Islet of Langerhans (tissue), 1 donor: Measurements from ENCODE around the gene PCDHGB4.
"Not testable (repeated sequence)": the region's sequence is repeated elsewhere in the genome, so short reads cannot be mapped to it uniquely, and the experiment has no call there.

Experiments used
- FAIRE-seq: peaks from one replicate; lab custom pipeline; 2011; peaks lifted over from hg19 to GRCh38; lab: Jason Lieb, UNC

The PCDHGB4 gene

DNA sequence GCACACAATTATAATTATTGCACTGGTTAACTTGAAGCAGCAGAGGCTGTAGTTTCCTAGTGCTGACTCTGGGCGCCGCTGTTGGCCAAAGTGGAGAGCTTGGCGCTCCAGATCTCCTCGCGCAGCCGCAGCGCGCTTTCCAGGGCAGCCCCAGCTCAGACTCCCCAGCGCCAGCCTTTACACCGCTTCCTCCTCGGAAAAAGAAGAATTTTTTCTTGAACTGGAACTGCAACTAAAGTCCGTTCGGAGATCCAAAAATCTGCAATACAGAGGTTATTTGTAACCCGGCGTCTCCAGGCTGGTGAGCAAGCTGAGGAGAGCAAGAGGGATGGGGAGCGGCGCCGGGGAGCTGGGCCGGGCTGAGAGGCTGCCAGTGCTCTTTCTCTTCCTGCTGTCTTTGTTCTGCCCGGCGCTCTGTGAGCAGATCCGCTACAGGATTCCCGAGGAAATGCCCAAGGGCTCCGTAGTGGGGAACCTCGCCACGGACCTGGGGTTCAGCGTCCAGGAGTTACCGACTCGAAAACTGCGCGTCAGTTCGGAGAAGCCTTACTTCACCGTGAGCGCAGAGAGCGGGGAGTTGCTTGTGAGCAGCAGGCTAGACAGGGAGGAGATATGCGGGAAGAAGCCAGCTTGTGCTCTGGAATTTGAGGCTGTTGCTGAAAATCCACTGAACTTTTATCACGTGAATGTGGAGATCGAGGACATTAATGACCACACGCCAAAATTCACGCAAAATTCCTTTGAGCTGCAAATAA lies at the start of gene PCDHGB4:
Gene PCDHGB4, plus strand, starts transcription at position 142 of the 755 bp plus-strand sequence. Its CDS starts 187 bp downstream, at position 329.
- not testable (repeated sequence) for FAIRE-seq

DNA sequence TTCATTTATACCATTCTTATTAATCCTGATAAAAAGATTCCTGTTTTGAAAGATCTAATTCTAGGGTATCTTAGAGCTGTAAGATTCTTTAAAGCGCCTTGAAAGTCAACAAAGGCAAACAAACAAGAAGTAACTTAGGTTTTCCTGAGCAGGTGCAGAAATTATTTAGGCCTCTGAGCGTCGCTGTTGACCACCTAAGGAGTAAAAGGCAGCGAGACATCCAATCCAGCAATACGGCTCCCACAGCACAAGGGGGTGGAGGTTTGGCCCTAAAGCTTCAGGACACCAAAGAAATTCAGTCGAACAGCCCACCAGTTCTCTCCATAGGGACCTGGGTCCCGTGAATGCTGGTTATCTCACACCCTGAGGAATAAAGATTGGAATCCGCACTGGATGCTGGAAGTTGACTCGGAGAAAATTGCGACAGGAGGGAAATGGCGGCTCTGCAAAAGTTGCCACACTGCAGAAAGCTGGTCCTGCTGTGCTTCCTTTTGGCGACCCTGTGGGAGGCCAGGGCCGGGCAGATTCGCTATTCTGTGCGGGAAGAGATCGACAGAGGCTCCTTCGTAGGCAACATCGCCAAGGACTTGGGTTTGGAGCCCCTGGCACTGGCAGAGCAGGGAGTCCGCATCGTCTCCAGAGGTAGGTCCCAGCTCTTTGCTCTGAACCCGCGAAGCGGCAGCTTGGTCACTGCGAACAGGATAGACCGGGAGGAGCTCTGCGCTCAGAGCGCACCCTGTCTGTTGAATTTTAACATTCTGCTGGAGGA lies 48.8 kb upstream of the PCDHGB4 start, which contains the start of gene PCDHGA2:
Gene PCDHGA2, plus strand, starts transcription at position 223 of the 769 bp plus-strand sequence.
- FAIRE-seq = no peak

DNA sequence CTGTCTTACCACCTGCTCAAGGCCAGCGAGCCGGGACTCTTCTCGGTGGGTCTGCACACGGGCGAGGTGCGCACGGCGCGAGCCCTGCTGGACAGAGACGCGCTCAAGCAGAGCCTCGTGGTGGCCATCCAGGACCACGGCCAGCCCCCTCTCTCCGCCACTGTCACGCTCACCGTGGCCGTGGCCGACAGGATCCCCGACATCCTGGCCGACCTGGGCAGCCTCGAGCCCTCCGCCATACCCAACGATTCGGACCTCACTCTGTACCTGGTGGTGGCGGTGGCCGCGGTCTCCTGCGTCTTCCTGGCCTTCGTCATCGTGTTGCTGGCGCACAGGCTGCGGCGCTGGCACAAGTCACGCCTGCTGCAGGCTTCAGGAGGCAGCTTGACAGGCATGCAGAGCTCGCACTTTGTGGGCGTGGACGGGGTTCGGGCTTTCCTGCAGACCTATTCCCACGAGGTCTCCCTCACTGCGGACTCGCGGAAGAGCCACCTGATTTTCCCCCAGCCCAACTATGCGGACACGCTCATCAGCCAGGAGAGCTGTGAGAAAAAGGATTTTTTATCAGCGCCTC lies 46.6 kb upstream of the PCDHGB4 start:
- not testable (repeated sequence) for FAIRE-seq

DNA sequence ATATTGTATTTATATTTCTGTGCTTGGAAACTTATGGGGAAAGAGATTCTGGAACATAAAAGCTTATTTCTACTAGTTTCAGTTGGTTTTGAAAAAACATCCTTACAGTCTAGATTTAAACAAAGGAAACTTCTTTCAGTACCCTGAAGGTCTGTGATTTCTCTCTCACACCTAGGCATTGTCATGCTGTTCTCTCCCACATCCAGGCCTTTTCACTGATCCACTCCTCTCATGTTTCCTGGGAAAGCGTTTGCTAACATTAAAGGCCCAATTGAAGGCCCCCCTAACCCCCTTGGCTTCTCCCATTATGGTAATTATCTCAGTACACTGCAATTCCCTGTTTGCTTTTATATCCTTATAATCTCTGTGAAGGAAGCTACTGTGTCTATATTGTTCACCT lies 44.7 kb upstream of the PCDHGB4 start:
- no peak for FAIRE-seq

DNA sequence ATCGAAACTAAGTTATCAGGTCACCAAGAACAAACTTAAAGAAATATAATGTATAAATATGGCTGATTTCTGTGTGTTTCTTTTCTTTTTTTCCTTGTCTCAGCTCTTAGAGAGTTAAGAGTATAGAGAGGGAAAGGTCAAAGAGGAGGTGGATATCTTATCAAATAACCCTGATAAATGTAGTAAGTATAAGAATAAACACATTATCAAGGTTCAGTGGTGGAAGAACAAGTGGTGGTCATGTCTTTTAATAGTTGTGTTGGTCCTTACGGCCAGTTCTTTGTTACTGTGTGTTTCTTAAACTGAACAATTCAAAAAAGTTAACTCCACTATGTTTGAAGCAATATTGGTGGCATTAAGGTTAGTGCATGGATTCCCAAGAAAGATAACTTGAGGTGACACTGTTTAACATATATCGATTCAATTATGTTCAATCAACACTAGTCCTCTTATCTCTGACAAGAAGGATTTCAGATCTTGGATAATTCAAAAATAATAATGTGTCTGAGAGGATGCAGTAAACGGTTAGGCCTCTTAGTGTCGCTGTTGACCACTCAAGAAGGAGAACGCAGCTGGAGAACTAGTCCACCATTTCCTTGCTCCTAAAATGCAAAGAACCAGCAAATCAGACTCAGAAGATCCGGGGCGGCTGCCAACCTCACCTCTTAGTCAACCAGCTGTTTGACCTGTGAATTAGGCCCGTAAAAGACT lies 44.1 kb upstream of the PCDHGB4 start, which contains the start of gene PCDHGA3:
Gene PCDHGA3, plus strand, starts transcription at position 588 of the 711 bp plus-strand sequence. CDS start 205 bp downstream, outside the sequence.
- FAIRE-seq = no peak

DNA sequence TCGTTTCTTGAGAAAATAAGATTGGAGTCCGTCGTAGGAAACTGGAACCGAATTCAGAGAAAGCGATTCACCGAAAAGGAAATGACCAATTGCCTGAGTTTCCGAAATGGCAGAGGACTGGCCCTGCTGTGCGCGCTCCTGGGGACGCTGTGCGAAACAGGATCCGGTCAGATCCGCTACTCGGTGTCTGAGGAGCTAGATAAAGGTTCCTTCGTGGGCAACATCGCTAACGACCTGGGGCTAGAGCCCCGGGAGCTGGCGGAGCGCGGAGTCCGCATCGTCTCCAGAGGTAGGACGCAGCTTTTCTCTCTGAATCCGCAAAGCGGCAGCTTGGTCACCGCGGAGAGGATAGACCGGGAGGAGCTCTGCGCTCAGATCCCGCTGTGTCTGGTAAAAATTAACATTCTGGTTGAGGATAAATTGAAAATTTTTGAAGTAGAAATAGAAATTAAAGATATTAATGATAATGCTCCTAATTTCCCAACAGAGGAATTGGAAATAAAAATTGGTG lies 43.5 kb upstream of the PCDHGB4 start:
- no peak for FAIRE-seq

DNA sequence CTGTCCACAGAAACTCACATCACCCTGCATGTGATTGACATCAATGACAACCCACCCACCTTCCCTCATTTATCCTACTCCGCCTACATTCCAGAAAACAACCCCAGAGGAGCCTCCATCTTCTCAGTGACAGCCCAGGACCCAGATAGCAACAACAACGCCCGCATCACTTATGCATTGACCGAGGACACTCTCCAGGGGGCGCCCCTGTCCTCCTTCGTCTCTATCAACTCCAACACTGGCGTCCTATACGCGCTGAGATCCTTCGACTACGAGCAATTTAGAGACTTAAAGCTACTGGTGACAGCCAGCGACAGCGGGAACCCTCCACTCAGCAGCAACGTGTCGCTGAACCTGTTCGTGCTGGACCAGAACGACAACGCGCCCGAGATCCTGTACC lies 42.2 kb upstream of the PCDHGB4 start:
- FAIRE-seq = no peak

DNA sequence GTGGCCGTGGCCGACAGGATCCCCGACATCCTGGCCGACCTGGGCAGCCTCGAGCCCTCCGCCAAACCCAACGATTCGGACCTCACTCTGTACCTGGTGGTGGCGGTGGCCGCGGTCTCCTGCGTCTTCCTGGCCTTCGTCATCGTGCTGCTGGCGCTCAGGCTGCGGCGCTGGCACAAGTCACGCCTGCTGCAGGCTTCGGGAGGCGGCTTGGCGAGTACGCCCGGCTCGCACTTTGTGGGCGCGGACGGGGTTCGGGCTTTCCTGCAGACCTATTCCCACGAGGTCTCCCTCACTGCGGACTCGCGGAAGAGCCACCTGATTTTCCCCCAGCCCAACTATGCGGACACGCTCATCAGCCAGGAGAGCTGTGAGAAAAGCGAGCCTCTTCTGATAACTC lies 41.5 kb upstream of the PCDHGB4 start:
- not testable (repeated sequence) for FAIRE-seq

DNA sequence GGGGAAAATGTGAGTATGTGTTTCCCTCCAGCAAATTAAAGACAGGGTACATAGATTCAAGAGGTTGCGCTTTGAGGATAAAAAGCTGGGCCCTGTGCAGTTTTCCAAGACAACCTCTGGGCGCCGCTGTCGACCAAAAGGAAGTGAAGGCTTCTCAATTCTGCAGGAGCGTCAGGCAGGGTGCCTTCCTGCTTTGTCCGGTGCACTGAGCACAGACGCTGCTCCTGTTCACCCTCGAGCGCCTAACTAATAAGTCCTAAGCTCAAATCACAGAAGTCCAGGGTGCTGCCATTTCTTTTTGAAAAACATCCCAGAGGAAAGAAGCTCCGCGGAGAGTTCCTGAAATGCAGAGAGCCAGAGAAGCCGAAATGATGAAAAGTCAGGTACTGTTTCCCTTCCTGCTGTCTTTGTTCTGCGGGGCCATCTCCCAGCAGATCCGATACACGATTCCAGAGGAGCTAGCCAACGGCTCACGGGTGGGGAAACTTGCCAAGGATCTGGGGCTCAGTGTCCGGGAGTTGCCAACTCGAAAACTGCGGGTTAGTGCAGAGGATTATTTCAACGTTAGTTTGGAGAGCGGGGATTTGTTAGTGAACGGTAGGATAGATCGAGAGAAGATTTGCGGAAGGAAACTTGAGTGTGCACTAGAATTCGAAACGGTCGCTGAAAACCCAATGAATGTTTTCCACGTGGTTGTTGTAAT lies 37.4 kb upstream of the PCDHGB4 start, which contains the start of gene PCDHGB1:
Gene PCDHGB1, plus strand, starts transcription at position 183 of the 703 bp plus-strand sequence. Its CDS starts 162 bp downstream, at position 345.
- FAIRE-seq = no peak

DNA sequence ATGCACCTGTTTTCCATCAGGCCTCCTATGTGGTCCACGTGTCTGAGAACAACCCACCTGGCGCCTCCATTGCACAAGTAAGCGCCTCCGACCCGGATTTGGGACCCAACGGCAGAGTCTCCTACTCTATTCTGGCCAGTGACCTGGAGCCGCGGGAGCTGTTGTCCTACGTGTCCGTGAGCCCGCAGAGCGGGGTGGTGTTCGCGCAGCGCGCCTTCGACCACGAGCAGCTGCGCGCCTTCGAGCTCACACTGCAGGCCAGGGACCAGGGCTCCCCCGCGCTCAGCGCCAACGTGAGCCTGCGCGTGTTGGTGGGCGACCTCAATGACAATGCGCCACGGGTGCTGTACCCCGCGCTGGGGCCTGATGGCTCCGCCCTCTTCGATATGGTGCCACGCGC lies 35.9 kb upstream of the PCDHGB4 start:
- no peak for FAIRE-seq

DNA sequence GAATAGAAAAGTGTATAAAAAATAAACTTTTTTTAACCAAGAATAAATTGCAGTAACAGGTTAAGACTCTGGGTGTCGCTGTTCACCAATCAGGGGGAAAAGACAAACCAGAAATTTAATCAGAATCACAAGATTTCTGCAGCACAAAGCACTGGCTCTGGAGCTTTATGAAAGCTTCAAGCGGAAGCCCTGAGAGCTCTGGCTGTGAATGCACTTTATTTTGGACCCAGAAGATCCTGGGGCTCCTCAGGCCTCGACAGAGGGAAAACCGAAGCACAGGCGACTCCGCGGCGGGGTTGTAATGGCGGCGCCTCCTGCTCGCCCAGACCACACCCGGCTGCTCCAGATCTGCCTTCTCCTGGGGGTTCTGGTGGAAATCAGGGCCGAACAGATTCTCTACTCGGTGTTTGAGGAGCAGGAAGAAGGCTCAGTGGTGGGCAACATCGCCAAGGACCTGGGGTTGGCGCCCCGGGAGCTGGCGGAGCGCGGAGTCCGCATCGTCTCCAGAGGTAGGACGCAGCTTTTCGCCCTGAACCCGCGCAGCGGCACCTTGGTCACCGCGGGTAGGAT lies 32.5 kb upstream of the PCDHGB4 start, which contains the start of gene PCDHGA4:
Gene PCDHGA4, plus strand, starts transcription at position 122 of the 570 bp plus-strand sequence. Its CDS starts 87 bp downstream, at position 209.
- FAIRE-seq = no peak

DNA sequence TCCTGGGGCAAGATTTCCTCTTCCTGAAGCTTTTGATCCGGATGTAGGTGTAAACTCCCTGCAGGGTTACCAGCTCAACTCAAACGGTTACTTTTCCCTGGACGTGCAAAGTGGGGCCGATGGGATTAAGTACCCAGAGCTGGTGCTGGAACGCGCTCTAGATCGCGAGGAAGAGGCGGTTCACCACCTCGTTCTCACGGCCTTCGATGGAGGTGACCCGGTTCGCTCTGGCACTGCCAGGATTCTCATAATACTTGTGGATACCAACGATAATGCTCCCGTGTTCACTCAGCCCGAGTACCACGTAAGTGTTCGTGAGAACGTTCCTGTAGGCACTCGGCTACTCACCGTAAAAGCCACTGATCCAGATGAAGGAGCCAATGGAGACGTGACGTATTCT lies 31.9 kb upstream of the PCDHGB4 start:
- FAIRE-seq = no peak

DNA sequence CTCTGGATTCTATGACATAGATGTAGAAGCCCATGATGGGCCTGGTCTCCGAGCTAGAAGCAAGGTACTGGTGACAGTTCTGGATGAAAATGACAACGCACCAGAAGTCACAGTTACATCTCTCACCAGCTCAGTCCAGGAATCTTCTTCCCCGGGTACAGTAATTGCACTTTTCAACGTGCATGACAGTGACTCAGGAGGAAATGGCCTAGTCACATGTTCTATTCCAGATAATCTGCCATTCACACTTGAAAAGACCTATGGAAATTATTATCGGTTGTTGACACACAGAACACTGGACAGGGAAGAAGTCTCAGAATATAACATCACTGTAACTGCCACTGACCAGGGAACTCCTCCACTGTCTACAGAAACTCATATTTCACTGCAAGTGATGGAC lies 31.4 kb upstream of the PCDHGB4 start:
- no peak for FAIRE-seq

DNA sequence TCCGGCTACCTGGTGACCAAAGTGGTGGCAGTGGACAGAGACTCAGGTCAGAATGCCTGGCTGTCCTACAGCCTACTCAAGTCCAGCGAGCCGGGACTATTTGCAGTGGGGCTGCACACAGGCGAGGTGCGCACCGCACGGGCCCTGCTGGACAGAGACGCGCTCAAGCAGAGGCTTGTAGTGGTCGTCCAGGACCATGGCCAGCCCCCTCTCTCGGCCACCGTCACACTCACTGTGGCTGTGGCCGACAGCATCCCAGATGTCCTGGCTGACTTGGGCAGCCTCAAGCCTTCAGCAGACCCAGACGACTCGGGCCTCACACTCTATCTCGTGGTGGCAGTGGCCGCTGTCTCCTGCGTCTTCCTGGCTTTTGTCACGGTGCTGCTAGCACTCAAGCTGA lies 30.5 kb upstream of the PCDHGB4 start:
- FAIRE-seq = no peak

DNA sequence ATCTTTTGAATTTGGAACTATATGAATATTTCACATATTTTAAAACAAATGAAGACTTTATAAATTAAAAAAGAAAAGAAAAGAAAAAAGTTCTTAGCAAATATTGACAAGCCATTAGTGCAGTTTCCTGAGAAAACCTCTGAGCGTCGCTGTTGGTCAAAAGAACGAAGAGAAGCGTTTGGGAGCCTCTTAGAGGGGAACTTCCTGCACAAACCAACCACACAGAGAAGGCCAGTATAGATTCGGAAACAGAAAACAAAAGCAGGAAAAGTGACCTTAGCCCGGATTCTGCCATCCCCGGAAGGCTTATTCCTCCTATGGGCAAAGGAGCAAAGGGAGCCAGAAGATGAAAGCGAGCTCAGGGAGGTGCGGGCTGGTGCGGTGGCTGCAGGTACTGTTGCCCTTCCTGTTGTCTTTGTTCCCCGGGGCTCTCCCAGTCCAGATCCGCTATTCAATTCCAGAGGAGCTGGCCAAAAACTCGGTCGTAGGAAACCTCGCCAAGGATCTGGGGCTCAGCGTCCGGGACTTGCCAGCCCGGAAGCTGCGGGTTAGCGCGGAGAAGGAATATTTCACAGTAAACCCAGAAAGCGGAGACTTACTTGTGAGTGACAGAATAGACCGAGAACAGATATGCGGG lies 27.6 kb upstream of the PCDHGB4 start, which contains the start of gene PCDHGB2:
Gene PCDHGB2, plus strand, starts transcription at position 205 of the 637 bp plus-strand sequence. Its CDS starts 142 bp downstream, at position 347.
- no peak for FAIRE-seq

DNA sequence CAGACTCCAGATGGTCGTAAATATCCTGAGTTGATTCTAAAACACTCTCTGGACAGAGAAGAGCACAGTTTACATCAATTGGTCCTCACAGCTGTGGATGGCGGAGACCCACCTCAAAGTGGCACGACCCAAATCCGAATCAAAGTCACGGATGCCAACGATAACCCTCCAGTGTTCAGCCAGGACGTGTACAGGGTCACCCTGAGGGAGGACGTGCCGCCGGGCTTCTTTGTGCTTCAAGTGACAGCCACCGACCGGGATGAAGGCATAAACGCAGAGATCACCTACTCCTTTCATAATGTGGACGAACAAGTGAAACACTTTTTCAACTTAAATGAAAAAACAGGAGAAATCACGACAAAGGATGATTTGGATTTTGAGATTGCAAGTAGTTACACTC lies 26.8 kb upstream of the PCDHGB4 start:
- FAIRE-seq = no peak

DNA sequence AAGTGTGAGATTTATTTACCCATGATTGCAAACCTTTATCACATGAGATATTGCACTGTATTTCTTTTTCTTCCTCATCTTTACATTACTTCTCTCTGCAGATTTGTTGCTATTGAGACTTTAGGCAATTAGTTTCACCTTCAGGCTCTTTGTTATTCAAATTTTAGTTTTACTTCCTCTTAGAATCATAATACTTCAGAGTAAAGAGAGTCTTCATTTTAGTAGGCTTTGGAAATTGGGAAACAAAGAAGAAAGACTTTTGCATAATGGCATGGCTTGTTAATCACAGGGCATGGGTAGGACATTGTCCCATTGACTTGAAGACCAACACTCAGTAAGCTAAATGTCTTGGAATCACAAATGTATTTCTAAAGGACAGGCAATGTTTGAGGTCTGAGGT lies 24.8 kb upstream of the PCDHGB4 start:
- FAIRE-seq = no peak

DNA sequence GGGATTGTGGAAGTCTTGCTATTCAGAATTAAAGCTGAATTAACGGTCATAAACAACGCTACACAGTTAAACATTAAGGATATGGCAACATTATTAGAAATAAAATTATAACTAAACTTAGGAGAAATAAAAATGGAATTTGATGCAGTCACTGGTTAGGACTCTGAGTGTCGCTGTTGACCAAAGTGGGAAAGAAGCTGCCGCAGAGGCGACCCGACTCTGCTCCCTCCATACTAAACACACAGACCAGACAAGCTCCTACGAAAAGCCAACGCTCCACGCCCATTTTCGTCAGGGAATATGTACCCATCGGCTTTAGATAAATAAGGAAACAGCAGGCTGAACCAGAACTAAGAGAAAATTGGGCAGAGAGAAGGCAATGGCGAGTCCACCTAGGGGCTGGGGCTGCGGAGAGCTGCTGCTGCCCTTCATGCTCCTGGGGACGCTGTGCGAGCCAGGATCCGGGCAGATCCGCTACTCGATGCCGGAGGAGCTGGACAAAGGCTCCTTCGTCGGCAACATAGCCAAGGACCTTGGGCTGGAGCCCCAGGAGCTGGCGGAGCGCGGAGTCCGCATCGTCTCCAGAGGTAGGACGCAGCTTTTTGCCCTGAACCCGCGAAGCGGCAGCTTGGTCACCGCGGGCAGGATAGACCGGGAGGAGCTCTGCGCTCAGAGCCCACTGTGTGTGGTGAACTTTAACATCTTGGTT lies 23.4 kb upstream of the PCDHGB4 start, which contains the start of gene PCDHGA5:
Gene PCDHGA5, plus strand, starts transcription at position 211 of the 709 bp plus-strand sequence. Its CDS starts 169 bp downstream, at position 380.
- no peak for FAIRE-seq
